GM23248 (cell line): Measurements from ENCODE around the gene CATSPERD. TPM values are rescaled to one million over a fixed set of nuclear protein-coding genes. Genes with fewer than 3 reads are reported as not detected.

Source experiments
- DNase-seq: peaks from one replicate; pipeline ENCODE4 v3.0.0-alpha.2; 2015
- H2AFZ ChIP-seq: fragments of 200-600 bp; sonication (generic); 2 replicates; pipeline ENCODE4 v1.6.1; 2016; ENCODE audit warnings: antibody characterized with exemption
- H3F3A ChIP-seq: fragments of 200-600 bp; sonication (generic); 2 replicates; pipeline ENCODE4 v1.6.1; 2016; ENCODE audit warnings: mild to moderate bottlenecking, antibody characterized with exemption, mixed run types; ENCODE audit not compliant: insufficient read depth
- H3K27ac ChIP-seq: fragments of 200-600 bp; sonication (generic); 2 replicates; pipeline ENCODE4 v1.5.1; 2016; ENCODE audit warnings: mild to moderate bottlenecking
- H3K27me3 ChIP-seq: fragments of 200-600 bp; sonication (generic); replicated peaks from 2 replicates; pipeline ENCODE4 v1.6.1; 2016; ENCODE audit warnings: mild to moderate bottlenecking; ENCODE audit not compliant: insufficient read depth
- H3K36me3 ChIP-seq: fragments of 200-600 bp; sonication (generic); 2 replicates; pipeline ENCODE4 v1.6.1; 2016; ENCODE audit warnings: low read depth, mild to moderate bottlenecking
- H3K4me1 ChIP-seq: fragments of 200-600 bp; sonication (generic); 2 replicates; pipeline ENCODE4 v1.6.1; 2016; ENCODE audit warnings: mild to moderate bottlenecking; ENCODE audit not compliant: insufficient read depth
- H3K4me2 ChIP-seq: fragments of 200-600 bp; sonication (generic); one replicate; pipeline ENCODE4 v1.6.1; 2016; ENCODE audit warnings: mild to moderate bottlenecking; ENCODE audit not compliant: unreplicated experiment
- H3K4me3 ChIP-seq: fragments of 200-600 bp; sonication (generic); 2 replicates; pipeline ENCODE4 v1.5.1; 2016; ENCODE audit warnings: mild to moderate bottlenecking
- H3K79me2 ChIP-seq: fragments of 200-600 bp; sonication (generic); 2 replicates; pipeline ENCODE4 v1.6.1; 2016; ENCODE audit warnings: mild to moderate bottlenecking; ENCODE audit not compliant: insufficient read depth
- H3K9ac ChIP-seq: fragments of 200-600 bp; sonication (generic); 2 replicates; pipeline ENCODE4 v1.6.1; 2016; ENCODE audit warnings: mild to moderate bottlenecking
- H3K9me2 ChIP-seq: fragments of 200-600 bp; sonication (generic); 2 replicates; pipeline ENCODE4 v1.6.1; 2016; ENCODE audit warnings: mixed run types, mild to moderate bottlenecking, moderate library complexity; ENCODE audit not compliant: insufficient read depth
- H3K9me3 ChIP-seq: fragments of 200-600 bp; sonication (generic); one replicate; pipeline ENCODE4 v1.6.1; 2017; ENCODE audit warnings: low read depth
- H4K20me1 ChIP-seq: fragments of 200-600 bp; sonication (generic); 2 replicates; pipeline ENCODE4 v1.6.0; 2016; ENCODE audit not compliant: insufficient read depth
- EZH2 ChIP-seq: fragments of 200-600 bp; sonication (generic); IDR thresholded peaks from 2 replicates; pipeline ENCODE4 v1.6.1; 2018; ENCODE audit warnings: antibody characterized with exemption, mild to moderate bottlenecking; ENCODE audit not compliant: insufficient read depth, poor library complexity, severe bottlenecking
- EZH2phosphoT487 ChIP-seq: fragments of 200-600 bp; sonication (generic); IDR thresholded peaks from 2 replicates; pipeline ENCODE4 v1.6.1; 2018; ENCODE audit warnings: antibody characterized with exemption, moderate library complexity, mild to moderate bottlenecking, low read depth; ENCODE audit not compliant: insufficient read depth
- WGBS, 2 experiments: methylation state at CpG; one replicate each; pipeline ENCODE4 v1.1.6; 2015 to 2017; ENCODE audit warnings: low lambda C conversion rate in 2 of 2, low coverage in 1 of 2; ENCODE audit errors: missing lambda C conversion rate in 2 of 2; 5-methylcytosine and 5-hydroxymethylcytosine counted together
- in situ Hi-C: fragments of 300-500 bp; cut with MboI; formaldehyde crosslinking; loops from 2 replicates; pipeline ENCODE4 v1.15.0; 2020
- polyA plus RNA-seq: library from polyadenylated mRNA; unstranded; fragments of >200 nt; fragmentation: Nextera tagmentation; extraction: Ambion mirVana; gene quantifications from 2 replicates; pipeline ENCODE4 v1.2.1, GENCODE V29; 2016
- total RNA-seq: library from RNA; depleted of rRNA; stranded (reverse); fragments of >200 nt; shearing (Covaris generic); gene quantifications from 2 replicates; pipeline ENCODE4 v1.2.3, GENCODE V29; 2014

The CATSPERD gene
- total and polyA plus RNA-seq, 2 experiments from 2014 or later, result 0.22 TPM; not detected in 1

DNA sequence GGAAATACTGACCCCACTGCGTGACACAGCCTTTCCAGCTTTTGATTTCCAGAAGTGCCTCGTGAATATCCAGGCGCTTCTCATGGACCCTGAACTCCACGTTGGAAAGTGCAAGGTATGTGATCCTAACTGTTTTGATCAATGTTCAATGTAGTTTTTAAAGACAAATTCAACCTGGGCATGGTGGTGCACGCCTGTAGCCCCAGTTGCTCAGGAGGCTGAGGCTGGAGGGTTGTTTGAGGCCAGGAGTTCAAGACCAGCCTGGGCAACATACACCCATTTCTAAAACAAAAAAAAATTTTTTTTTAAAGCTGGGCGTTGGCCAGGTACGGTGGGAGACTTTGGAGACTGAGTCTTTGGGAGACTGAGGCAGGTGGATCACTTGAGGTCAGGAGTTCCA is 31.3 kb downstream of the CATSPERD start:
- H3K27me3 ChIP-seq, result no peaks in the 10 kb centered on the region
- TF ChIP-seq EZH2phosphoT487 (no peak), EZH2 (no peak)
- H3K79me2 ChIP-seq, result no peaks in the 10 kb centered on the region
- in situ Hi-C loops, result no loop called here
- H3K9me2 ChIP-seq, result no peaks in the 10 kb centered on the region
- no peak overlapping the region for H3K9ac ChIP-seq
- H3K36me3 ChIP-seq, result no peaks in the 10 kb centered on the region
- DNase-seq, result no peak
- no peaks in the 10 kb centered on the region for H3K4me1 ChIP-seq
- H3K4me2 ChIP-seq, result no peak overlapping the region
- no peaks in the 10 kb centered on the region for H3K9me3 ChIP-seq
- no peaks in the 10 kb centered on the region for H3F3A ChIP-seq
- H3K4me3 ChIP-seq, result no peak overlapping the region
- no peaks in the 10 kb centered on the region for H4K20me1 ChIP-seq
- WGBS, 2 experiments, result 74 to 77% methylated on average over 7 of the region's 7 CpGs
- H2AFZ ChIP-seq, result no peak overlapping the region
- no peak overlapping the region for H3K27ac ChIP-seq

DNA sequence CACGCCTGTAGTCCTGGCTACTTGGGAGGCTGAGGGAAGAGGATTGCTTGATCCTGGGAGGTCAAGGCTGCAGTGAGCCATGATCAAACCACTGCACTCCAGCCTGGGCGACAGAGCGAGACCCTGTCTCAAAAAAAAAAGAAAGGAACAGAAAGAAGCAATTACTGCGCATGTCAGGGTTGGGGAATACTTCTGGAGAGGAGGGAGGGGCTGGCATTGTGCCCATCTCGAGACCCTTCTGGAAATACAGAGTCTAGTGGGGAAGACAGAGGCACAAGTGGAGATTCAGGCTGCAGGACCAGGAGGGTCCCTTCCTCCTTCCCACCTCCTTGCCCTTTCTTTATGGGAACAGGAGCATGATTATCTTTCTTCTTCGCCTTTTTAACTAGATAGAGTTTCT is 33.3 kb downstream of the CATSPERD start:
- Histone ChIP-seq H3K4me3 (no peak overlapping the region), H3K4me2 (no peak overlapping the region), H3K9me2 (no peaks in the 10 kb centered on the region), H4K20me1 (no peaks in the 10 kb centered on the region), H3F3A (no peaks in the 10 kb centered on the region), H2AFZ (no peak overlapping the region), H3K36me3 (no peaks in the 10 kb centered on the region), H3K9me3 (no peaks in the 10 kb centered on the region), H3K9ac (no peak overlapping the region), H3K4me1 (no peaks in the 10 kb centered on the region), H3K27me3 (no peaks in the 10 kb centered on the region), H3K27ac (no peak overlapping the region), H3K79me2 (no peaks in the 10 kb centered on the region)
- TF ChIP-seq EZH2 (no peak), EZH2phosphoT487 (no peak)
- WGBS, 2 experiments, result 39 to 45% methylated on average over 6 of the region's 6 CpGs
- in situ Hi-C loops, result no loop called here
- DNase-seq, result no peak

DNA sequence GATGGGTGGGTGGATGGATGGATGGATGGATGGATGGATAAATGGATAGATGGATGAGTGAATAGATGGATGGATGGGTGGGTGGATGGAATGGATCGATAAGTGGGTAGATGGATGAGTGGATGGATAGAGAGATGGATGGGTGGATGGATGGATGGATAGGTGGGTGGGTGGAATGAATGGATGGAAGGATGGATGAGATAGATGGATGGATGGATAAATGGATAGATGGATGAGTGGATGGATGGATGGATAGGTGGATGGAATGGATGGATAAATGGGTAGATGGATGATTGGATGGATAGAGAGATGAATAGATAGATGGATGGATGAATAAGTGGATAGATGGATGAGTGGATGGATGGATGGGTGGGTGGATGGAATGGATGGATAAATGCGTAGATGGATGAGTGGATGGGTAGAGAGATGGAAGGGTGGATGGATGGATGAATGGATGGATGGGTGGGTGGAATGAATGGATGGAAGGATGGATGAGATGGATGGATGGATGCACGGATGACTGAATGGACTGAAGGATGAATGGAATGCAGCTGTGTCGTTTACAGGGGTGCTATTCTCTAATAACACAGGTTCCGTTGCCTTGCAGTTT is 42.3 kb downstream of the CATSPERD start:
- Histone ChIP-seq H3K4me2 (no peak overlapping the region), H3K27ac (no peak overlapping the region), H3K9ac (no peak overlapping the region), H3F3A (no peaks in the 10 kb centered on the region), H3K9me2 (no peaks in the 10 kb centered on the region), H4K20me1 (no peaks in the 10 kb centered on the region), H3K4me1 (no peaks in the 10 kb centered on the region), H3K4me3 (no peak overlapping the region), H3K9me3 (no peaks in the 10 kb centered on the region), H3K79me2 (no peaks in the 10 kb centered on the region), H3K36me3 (no peaks in the 10 kb centered on the region), H3K27me3 (no peaks in the 10 kb centered on the region), H2AFZ (no peak overlapping the region)
- DNase-seq, result no peak
- WGBS, 2 experiments, result 74 to 79% methylated on average over 5 of the region's 5 CpGs
- in situ Hi-C loops, result no loop called here
- TF ChIP-seq EZH2phosphoT487 (no peak), EZH2 (no peak)

DNA sequence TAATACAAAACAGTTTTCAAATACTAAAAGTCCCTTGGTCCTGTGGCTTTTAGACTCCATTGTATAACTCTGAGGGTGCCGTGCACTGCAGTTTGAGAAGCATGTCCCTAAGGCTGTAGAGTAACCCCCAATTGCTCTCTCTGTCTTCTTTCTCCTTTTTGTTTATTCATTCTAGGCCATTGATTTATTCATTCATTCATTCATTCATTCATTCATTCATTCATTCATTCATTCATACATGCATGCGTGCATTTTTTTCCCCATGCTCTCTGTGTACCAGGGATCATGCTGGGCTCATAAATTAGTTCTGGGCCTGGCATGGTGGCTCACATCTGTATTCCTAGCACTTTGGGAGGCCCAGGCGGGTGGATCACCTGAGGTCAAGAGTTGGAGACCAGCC is 44.8 kb downstream of the CATSPERD start:
- Histone ChIP-seq H3K4me1 (no peaks in the 10 kb centered on the region), H3K27me3 (no peaks in the 10 kb centered on the region), H3K9ac (no peak overlapping the region), H3K79me2 (no peaks in the 10 kb centered on the region), H3F3A (no peaks in the 10 kb centered on the region), H3K9me2 (no peaks in the 10 kb centered on the region), H3K4me2 (no peak overlapping the region), H2AFZ (no peak overlapping the region), H3K27ac (no peak overlapping the region), H4K20me1 (no peaks in the 10 kb centered on the region), H3K36me3 (no peaks in the 10 kb centered on the region), H3K9me3 (no peaks in the 10 kb centered on the region), H3K4me3 (no peak overlapping the region)
- 77% methylated on average over 3 of the region's 3 CpGs for WGBS, 2 experiments
- TF ChIP-seq EZH2phosphoT487, result no peak
- TF ChIP-seq EZH2, result no peak
- in situ Hi-C loops, result no loop called here
- no peak for DNase-seq

DNA sequence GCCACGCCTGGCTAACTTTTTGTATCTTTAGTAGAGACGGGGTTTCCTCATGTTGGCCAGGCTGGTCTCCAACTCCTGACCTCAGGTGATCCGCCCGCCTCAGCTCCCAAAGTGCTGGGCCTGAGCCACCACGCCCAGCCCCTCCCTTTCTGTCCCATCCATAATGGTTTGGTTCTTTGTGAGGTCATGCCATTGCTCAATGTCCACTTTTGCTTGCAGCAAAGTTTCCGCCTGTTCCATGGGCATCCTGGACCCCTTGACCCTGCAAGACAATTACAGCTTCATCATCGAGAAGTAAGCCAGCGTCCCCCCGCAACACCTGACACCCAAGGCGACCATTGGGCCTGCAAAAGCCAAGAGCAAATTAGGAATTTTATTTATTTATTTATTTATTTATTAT is 47.5 kb downstream of the CATSPERD start:
- 83 to 90% methylated on average over 10 of the region's 10 CpGs for WGBS, 2 experiments
- no peak overlapping the region for H3K9ac ChIP-seq
- H3K9me3 ChIP-seq, result no peaks in the 10 kb centered on the region
- no peaks in the 10 kb centered on the region for H3K9me2 ChIP-seq
- H3K4me1 ChIP-seq, result no peaks in the 10 kb centered on the region
- TF ChIP-seq EZH2phosphoT487, result no peak
- no peak for TF ChIP-seq EZH2
- in situ Hi-C loops, result no loop called here
- H2AFZ ChIP-seq, result no peak overlapping the region
- H4K20me1 ChIP-seq, result no peaks in the 10 kb centered on the region
- H3K27ac ChIP-seq, result no peak overlapping the region
- no peak overlapping the region for H3K4me3 ChIP-seq
- H3K4me2 ChIP-seq, result no peak overlapping the region
- no peak for DNase-seq
- no peaks in the 10 kb centered on the region for H3K36me3 ChIP-seq
- no peaks in the 10 kb centered on the region for H3K27me3 ChIP-seq
- no peaks in the 10 kb centered on the region for H3K79me2 ChIP-seq
- H3F3A ChIP-seq, result no peaks in the 10 kb centered on the region
